DND-41 (cell line): Measurements from ENCODE around the gene MACROD2.

Experiments used
- ATAC-seq: fragments of 200-7000 bp; cut with Tn5 transposase; 3 replicates; pipeline ENCODE4 v1.9.1; 2021; ENCODE audit warnings: low read depth; ENCODE audit not compliant: insufficient read depth
- DNase-seq: peaks from one replicate; pipeline ENCODE4 v3.0.0-alpha.2; 2020
- H2AFZ ChIP-seq: 2 replicates; pipeline ENCODE4 v1.6.0; 2012; ENCODE audit warnings: low read depth, low read length
- H3K27ac ChIP-seq: 2 replicates; pipeline ENCODE4 v1.5.1; 2012; ENCODE audit warnings: low read length, inconsistent platforms
- H3K27me3 ChIP-seq: fragments of 200-600 bp; sonication (generic); 2 replicates; pipeline ENCODE4 v1.6.0; 2012; ENCODE audit warnings: low read length, mild to moderate bottlenecking, inconsistent platforms; ENCODE audit not compliant: insufficient read depth, poor library complexity
- H3K36me3 ChIP-seq: 2 replicates; pipeline ENCODE4 v1.5.1; 2012; ENCODE audit warnings: low read length, inconsistent platforms; ENCODE audit not compliant: insufficient read depth
- H3K4me1 ChIP-seq: 2 replicates; pipeline ENCODE4 v1.5.1; 2012; ENCODE audit warnings: mild to moderate bottlenecking, low read length; ENCODE audit not compliant: insufficient read depth
- H3K4me2 ChIP-seq: 2 replicates; pipeline ENCODE4 v1.6.0; 2012; ENCODE audit warnings: mild to moderate bottlenecking, moderate library complexity, low read length, inconsistent platforms; ENCODE audit not compliant: insufficient read depth
- H3K4me3 ChIP-seq, 2 experiments: fragments of 200-600 bp in 1 of 2; shearing (Covaris generic) in 1 of 2; 2 replicates each; pipeline ENCODE4 v1.5.1; 2012 to 2016; ENCODE audit warnings: inconsistent platforms in 2 of 2, low read length in 2 of 2, mild to moderate bottlenecking in 2 of 2, low read depth in 1 of 2, moderate library complexity in 1 of 2
- H3K79me2 ChIP-seq: 2 replicates; pipeline ENCODE4 v1.6.0; 2012; ENCODE audit warnings: low read length, inconsistent platforms; ENCODE audit not compliant: insufficient read depth
- H3K9ac ChIP-seq: 2 replicates; pipeline ENCODE4 v1.6.0; 2012; ENCODE audit warnings: low read depth, mild to moderate bottlenecking, inconsistent platforms, low read length, moderate library complexity
- H3K9me3 ChIP-seq: 2 replicates; pipeline ENCODE4 v1.5.1; 2012; ENCODE audit warnings: low read length, moderate library complexity, mild to moderate bottlenecking, inconsistent platforms; ENCODE audit not compliant: insufficient read depth, severe bottlenecking
- H4K20me1 ChIP-seq: 2 replicates; pipeline ENCODE4 v1.6.0; 2012; ENCODE audit warnings: low read length; ENCODE audit not compliant: insufficient read depth
- CTCF ChIP-seq: IDR thresholded peaks from 2 replicates; pipeline ENCODE4 v1.5.1; 2012; ENCODE audit warnings: borderline replicate concordance, low read length, moderate library complexity, mild to moderate bottlenecking; ENCODE audit not compliant: poor library complexity, severe bottlenecking; ENCODE audit errors: extremely low read depth
- EZH2 ChIP-seq: IDR thresholded peaks from 3 replicates; pipeline ENCODE4 v1.6.1; 2012; ENCODE audit warnings: borderline replicate concordance, low read depth, mild to moderate bottlenecking, moderate library complexity, low read length, inconsistent platforms; ENCODE audit not compliant: severe bottlenecking

MACROD2 gene

GRCh38 chr20:14491436-14491835 is 496.1 kb downstream of the MACROD2 start:
- no peak for ATAC-seq
- Histone ChIP-seq H2AFZ (no peak overlapping the region), H3K27me3 (peaks cover 4% of the 10 kb centered on the region), H3K9me3 (no peaks in the 10 kb centered on the region), H3K27ac (no peak overlapping the region), H3K4me1 (no peaks in the 10 kb centered on the region), H3K9ac (no peak overlapping the region), H3K36me3 (no peaks in the 10 kb centered on the region), H4K20me1 (no peaks in the 10 kb centered on the region), H3K79me2 (no peaks in the 10 kb centered on the region), H3K4me2 (no peak overlapping the region), H3K4me3 (no peak overlapping the region)
- DNase-seq: no peak
- TF ChIP-seq EZH2 (no peak), CTCF (no peak)

- Histone ChIP-seq H3K4me2 (no peak overlapping the region), H3K27me3 (peaks cover 4% of the 10 kb centered on the region), H3K4me1 (no peaks in the 10 kb centered on the region), H3K27ac (no peak overlapping the region), H3K9me3 (no peaks in the 10 kb centered on the region), H3K9ac (no peak overlapping the region), H4K20me1 (no peaks in the 10 kb centered on the region), H3K4me3 (no peak overlapping the region), H2AFZ (no peak overlapping the region), H3K36me3 (no peaks in the 10 kb centered on the region), H3K79me2 (no peaks in the 10 kb centered on the region)
- no peak for TF ChIP-seq EZH2
- no peak for TF ChIP-seq CTCF
- ATAC-seq (no peak), DNase-seq (no peak)
These were observed 498.1 kb downstream of the MACROD2 start for GRCh38 chr20:14493408-14493807.

- ATAC-seq: no peak
- H2AFZ ChIP-seq: no peak overlapping the region
These were observed 499.0 kb downstream of the MACROD2 start for GRCh38 chr20:14494355-14494754.

More at GRCh38 chr20:14494355-14494754, 499.0 kb downstream of the MACROD2 start:
- no peaks in the 10 kb centered on the region for H3K79me2 ChIP-seq
- peaks cover 4% of the 10 kb centered on the region for H3K27me3 ChIP-seq
- H4K20me1 ChIP-seq: no peaks in the 10 kb centered on the region
- no peak overlapping the region for H3K4me3 ChIP-seq
- no peaks in the 10 kb centered on the region for H3K9me3 ChIP-seq
- DNase-seq: no peak
- no peak overlapping the region for H3K4me2 ChIP-seq
- no peaks in the 10 kb centered on the region for H3K36me3 ChIP-seq
- no peaks in the 10 kb centered on the region for H3K4me1 ChIP-seq
- H3K9ac ChIP-seq: no peak overlapping the region
- TF ChIP-seq CTCF (no peak), EZH2 (no peak)
- H3K27ac ChIP-seq: no peak overlapping the region
